ENCODE data around the gene DDX18.

GRCh38 chr2:117850015-117850414, 35.5 kb downstream of the DDX18 start:
- TF ChIP-seq CTCF (conservative IDR thresholded peaks at IDR 0.05 in 1 of 2, IDR thresholded peaks at IDR 0.05 in 1 of 2; ENCODE audit: extremely low read depth in 1 of 2, insufficient read depth in 1 of 2, low read depth in 1 of 2, low read length in 2 of 2) (no peak), EZH2 (IDR thresholded peaks at IDR 0.05; ENCODE audit: borderline replicate concordance, low read length) (no peak)
